ENCODE data around the gene LRBA.
"Not testable (repeated sequence)": the region's sequence is repeated elsewhere in the genome, so short reads cannot be mapped to it uniquely, and the experiment has no call there.

The LRBA gene

GRCh38 chr4:150534818-150535217, 480.3 kb downstream of the LRBA start:
- Histone ChIP-seq H3K4me3 (ENCODE audit: low read length) (no peak overlapping the region), H3K4me1 (ENCODE audit: control insufficient read depth, insufficient read depth, low read length) (no peaks in the 10 kb centered on the region), H3K36me3 (ENCODE audit: control insufficient read depth, insufficient read depth, low read length) (no peaks in the 10 kb centered on the region)

DNA sequence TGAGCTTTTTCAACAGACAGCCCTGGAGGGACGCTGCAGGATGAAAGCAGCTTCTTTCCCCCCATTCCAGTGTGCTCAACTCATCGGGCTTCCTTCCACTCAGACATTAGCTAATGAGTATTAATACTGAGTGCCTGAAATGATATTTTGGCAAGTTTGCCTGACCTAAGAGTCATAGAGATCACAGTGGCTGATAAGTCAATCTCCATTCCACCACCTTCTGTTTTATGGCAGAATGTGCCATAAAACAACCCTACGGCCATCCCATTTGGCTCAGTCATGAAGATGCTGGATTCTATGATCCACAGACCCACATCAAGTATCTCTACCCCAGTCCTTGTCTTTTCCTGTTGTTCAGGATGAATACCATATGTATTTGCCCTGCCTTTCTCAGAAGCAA, 481.4 kb downstream of the LRBA start:
- H3K36me3 ChIP-seq (ENCODE audit: control insufficient read depth, insufficient read depth, low read length) = no peaks in the 10 kb centered on the region
- WGBS (ENCODE audit: insufficient coverage, insufficient read length) = no CpG with 5 or more reads among the region's 3 CpGs

More at GRCh38 chr4:150534818-150535217, 480.3 kb downstream of the LRBA start:
- H3K27me3 ChIP-seq (ENCODE audit: control insufficient read depth, insufficient read depth, low read length) = no peaks in the 10 kb centered on the region
- no peaks in the 10 kb centered on the region for H3K9me3 ChIP-seq (ENCODE audit: control insufficient read depth, insufficient read depth, low read length)
- H3K27ac ChIP-seq (ENCODE audit: low read length) = no peak overlapping the region
- no peak for DNase-seq (ENCODE audit: low read depth, low spot score)

DNA sequence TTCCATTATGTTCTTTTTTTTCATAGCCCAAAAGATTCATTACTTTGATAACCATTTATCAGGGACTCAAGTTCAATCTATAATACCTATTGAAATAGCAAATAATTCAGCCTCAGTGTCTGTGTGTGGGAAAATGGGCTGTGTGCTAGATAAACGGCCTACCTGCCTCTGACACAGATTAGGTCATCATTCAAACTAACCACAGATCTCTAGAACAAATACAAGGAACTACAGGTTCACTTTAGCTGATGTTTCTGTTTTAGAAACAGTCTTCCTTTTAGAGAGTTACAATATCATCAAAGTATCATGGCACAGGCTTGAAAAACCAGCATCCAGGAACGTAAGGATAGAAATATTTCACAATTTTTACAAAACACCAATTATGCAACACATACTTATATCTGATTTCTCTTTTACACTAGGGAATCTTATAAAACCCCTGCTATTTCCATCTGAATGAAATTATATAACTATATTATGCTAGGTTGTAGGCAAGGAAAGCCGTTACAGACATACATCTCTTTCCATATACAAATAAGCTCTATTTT, 489.7 kb downstream of the LRBA start:
- no peaks in the 10 kb centered on the region for H3K4me1 ChIP-seq (ENCODE audit: control insufficient read depth, insufficient read depth, low read length)
- no peak overlapping the region for H3K4me3 ChIP-seq (ENCODE audit: low read length)
- no peak overlapping the region for H3K27ac ChIP-seq (ENCODE audit: low read length)
- H3K27me3 ChIP-seq (ENCODE audit: control insufficient read depth, insufficient read depth, low read length) = no peaks in the 10 kb centered on the region
- no peak for DNase-seq (ENCODE audit: low read depth, low spot score)
- H3K9me3 ChIP-seq (ENCODE audit: control insufficient read depth, insufficient read depth, low read length) = no peaks in the 10 kb centered on the region
- no CpG with 5 or more reads among the region's 3 CpGs for WGBS (ENCODE audit: insufficient coverage, insufficient read length)
- no peaks in the 10 kb centered on the region for H3K36me3 ChIP-seq (ENCODE audit: control insufficient read depth, insufficient read depth, low read length)

More for the DNA sequence above, 481.4 kb downstream of the LRBA start:
- Histone ChIP-seq H3K9me3 (ENCODE audit: control insufficient read depth, insufficient read depth, low read length) (no peaks in the 10 kb centered on the region), H3K27ac (ENCODE audit: low read length) (no peak overlapping the region), H3K27me3 (ENCODE audit: control insufficient read depth, insufficient read depth, low read length) (no peaks in the 10 kb centered on the region), H3K4me3 (ENCODE audit: low read length) (no peak overlapping the region), H3K4me1 (ENCODE audit: control insufficient read depth, insufficient read depth, low read length) (no peaks in the 10 kb centered on the region)
- no peak for DNase-seq (ENCODE audit: low read depth, low spot score)

GRCh38 chr4:150518559-150518958, 496.5 kb downstream of the LRBA start:
- Histone ChIP-seq H3K4me1 (ENCODE audit: control insufficient read depth, insufficient read depth, low read length) (no peaks in the 10 kb centered on the region), H3K27ac (ENCODE audit: low read length) (no peak overlapping the region), H3K36me3 (ENCODE audit: control insufficient read depth, insufficient read depth, low read length) (no peaks in the 10 kb centered on the region), H3K4me3 (ENCODE audit: low read length) (no peak overlapping the region), H3K9me3 (ENCODE audit: control insufficient read depth, insufficient read depth, low read length) (no peaks in the 10 kb centered on the region), H3K27me3 (ENCODE audit: control insufficient read depth, insufficient read depth, low read length) (no peaks in the 10 kb centered on the region)
- no peak for DNase-seq (ENCODE audit: low read depth, low spot score)
- no CpG with 5 or more reads among the region's 3 CpGs for WGBS (ENCODE audit: insufficient coverage, insufficient read length)

DNA sequence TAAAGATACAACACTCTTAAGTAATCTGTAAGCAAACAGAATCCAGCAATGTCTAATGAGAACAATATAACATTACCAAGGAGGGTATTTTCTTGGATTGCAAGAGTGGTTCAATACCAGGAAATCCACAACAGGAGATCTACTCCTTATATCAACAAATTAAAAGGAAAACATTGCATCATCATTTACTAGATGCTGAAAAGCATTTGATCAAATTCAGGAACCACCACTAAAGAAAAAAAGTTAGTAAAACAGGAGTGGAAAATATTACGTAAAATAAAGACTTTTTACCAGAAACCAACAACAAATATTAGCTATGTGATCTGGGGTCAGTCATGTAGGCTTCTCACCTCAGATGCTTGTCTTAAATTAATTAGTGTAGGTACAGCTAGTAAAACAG, 499.9 kb downstream of the LRBA start:
- Histone ChIP-seq H3K4me3 (ENCODE audit: low read length) (no peak overlapping the region), H3K36me3 (ENCODE audit: control insufficient read depth, insufficient read depth, low read length) (no peaks in the 10 kb centered on the region), H3K4me1 (ENCODE audit: control insufficient read depth, insufficient read depth, low read length) (no peaks in the 10 kb centered on the region), H3K27me3 (ENCODE audit: control insufficient read depth, insufficient read depth, low read length) (no peaks in the 10 kb centered on the region), H3K9me3 (ENCODE audit: control insufficient read depth, insufficient read depth, low read length) (no peaks in the 10 kb centered on the region), H3K27ac (ENCODE audit: low read length) (no peak overlapping the region)
- no peak for DNase-seq (ENCODE audit: low read depth, low spot score)
- no CpG with 5 or more reads among the region's 1 CpG for WGBS (ENCODE audit: insufficient coverage, insufficient read length)

GRCh38 chr4:150514709-150515108, 500.4 kb downstream of the LRBA start:
- Histone ChIP-seq H3K27me3 (ENCODE audit: control insufficient read depth, insufficient read depth, low read length) (no peaks in the 10 kb centered on the region), H3K4me1 (ENCODE audit: control insufficient read depth, insufficient read depth, low read length) (no peaks in the 10 kb centered on the region), H3K36me3 (ENCODE audit: control insufficient read depth, insufficient read depth, low read length) (no peaks in the 10 kb centered on the region), H3K4me3 (ENCODE audit: low read length) (no peak overlapping the region), H3K27ac (ENCODE audit: low read length) (no peak overlapping the region), H3K9me3 (ENCODE audit: control insufficient read depth, insufficient read depth, low read length) (no peaks in the 10 kb centered on the region)
- 100% methylated on average over 3 of the region's 6 CpGs for whole genome bisulfite sequencing (ENCODE audit: insufficient coverage, insufficient read length)
- no peak for DNase-seq (ENCODE audit: low read depth, low spot score)

GRCh38 chr4:150510176-150510865, 504.8 kb downstream of the LRBA start:
- H3K36me3 ChIP-seq (ENCODE audit: control insufficient read depth, insufficient read depth, low read length) = no peaks in the 10 kb centered on the region
- H3K27ac ChIP-seq (ENCODE audit: low read length) = no peak overlapping the region
- H3K4me1 ChIP-seq (ENCODE audit: control insufficient read depth, insufficient read depth, low read length) = no peaks in the 10 kb centered on the region
- no peaks in the 10 kb centered on the region for H3K9me3 ChIP-seq (ENCODE audit: control insufficient read depth, insufficient read depth, low read length)
- no CpG with 5 or more reads among the region's 6 CpGs for WGBS (ENCODE audit: insufficient coverage, insufficient read length)
- H3K4me3 ChIP-seq (ENCODE audit: low read length) = no peak overlapping the region
- DNase-seq (ENCODE audit: low read depth, low spot score) = no peak
- no peaks in the 10 kb centered on the region for H3K27me3 ChIP-seq (ENCODE audit: control insufficient read depth, insufficient read depth, low read length)

- no CpG with 5 or more reads among the region's 3 CpGs for WGBS (ENCODE audit: insufficient coverage, insufficient read length)
- H3K27me3 ChIP-seq (ENCODE audit: control insufficient read depth, insufficient read depth, low read length); H3K36me3 ChIP-seq (ENCODE audit: control insufficient read depth, insufficient read depth, low read length); DNase-seq (ENCODE audit: low read depth, low spot score); H3K27ac ChIP-seq (ENCODE audit: low read length); H3K4me1 ChIP-seq (ENCODE audit: control insufficient read depth, insufficient read depth, low read length); H3K9me3 ChIP-seq (ENCODE audit: control insufficient read depth, insufficient read depth, low read length); H3K4me3 ChIP-seq (ENCODE audit: low read length): not testable (repeated sequence)
These were observed 507.4 kb downstream of the LRBA start for GRCh38 chr4:150507656-150508055.

DNA sequence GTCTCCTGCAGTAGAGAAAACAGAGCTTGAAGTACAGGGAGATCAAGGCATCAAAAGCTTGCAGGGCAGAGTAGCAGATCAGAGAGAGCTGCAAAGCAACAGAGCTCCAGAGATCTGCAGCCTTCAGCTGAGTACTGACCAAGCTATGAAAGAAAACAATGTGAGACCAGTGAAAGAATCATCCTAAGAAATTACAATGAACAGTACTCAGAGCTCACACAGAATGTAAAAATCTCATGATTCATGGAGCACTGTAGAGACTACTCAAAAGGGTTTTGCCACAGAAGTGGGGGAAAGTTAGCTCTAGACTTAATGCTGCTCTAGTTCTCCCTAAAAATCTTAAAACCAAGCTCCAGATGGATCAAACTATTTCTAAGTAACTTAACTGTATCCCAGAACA, 513.1 kb downstream of the LRBA start:
- Histone ChIP-seq H3K4me3 (ENCODE audit: low read length) (no peak overlapping the region), H3K9me3 (ENCODE audit: control insufficient read depth, insufficient read depth, low read length) (no peaks in the 10 kb centered on the region), H3K36me3 (ENCODE audit: control insufficient read depth, insufficient read depth, low read length) (no peaks in the 10 kb centered on the region), H3K27ac (ENCODE audit: low read length) (no peak overlapping the region), H3K4me1 (ENCODE audit: control insufficient read depth, insufficient read depth, low read length) (no peaks in the 10 kb centered on the region), H3K27me3 (ENCODE audit: control insufficient read depth, insufficient read depth, low read length) (no peaks in the 10 kb centered on the region)
- no peak for DNase-seq (ENCODE audit: low read depth, low spot score)

DNA sequence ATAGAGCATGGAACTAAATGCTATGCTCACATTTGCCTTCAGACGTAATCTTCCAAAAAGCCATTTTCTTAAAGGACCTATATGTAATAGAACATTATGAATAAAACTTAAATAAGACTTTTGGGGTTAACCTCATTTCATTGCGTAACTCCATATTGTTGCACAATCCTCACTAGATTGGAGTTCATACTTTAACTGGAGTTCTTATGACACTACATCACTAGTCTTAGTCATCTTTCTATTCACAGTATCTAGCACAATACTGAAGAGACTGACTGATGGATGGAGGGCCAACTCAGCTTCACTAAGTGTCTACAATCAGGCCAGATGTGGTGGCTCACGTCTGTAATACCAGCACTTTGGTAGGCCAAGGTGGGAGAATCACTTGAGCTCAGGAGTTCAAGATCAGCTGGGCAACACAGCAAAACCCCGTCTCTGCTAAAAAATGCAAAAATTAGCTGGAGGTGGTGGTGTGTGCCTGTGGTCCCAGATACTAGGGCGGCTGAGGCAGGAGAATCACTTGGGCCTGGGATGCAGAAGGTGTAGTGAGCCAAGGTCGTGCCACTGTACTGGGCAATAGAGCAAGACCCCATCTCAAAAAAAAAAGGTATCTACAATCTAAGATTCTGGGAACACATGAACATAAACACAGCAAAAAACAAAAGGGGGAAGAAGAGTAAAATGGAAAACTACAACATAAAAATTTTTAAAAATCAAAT, 513.9 kb downstream of the LRBA start:
- H3K27ac ChIP-seq (ENCODE audit: low read length) = no peak overlapping the region
- H3K27me3 ChIP-seq (ENCODE audit: control insufficient read depth, insufficient read depth, low read length) = no peaks in the 10 kb centered on the region
- H3K9me3 ChIP-seq (ENCODE audit: control insufficient read depth, insufficient read depth, low read length) = no peaks in the 10 kb centered on the region
- no peak overlapping the region for H3K4me3 ChIP-seq (ENCODE audit: low read length)
- DNase-seq (ENCODE audit: low read depth, low spot score) = no peak
- no peaks in the 10 kb centered on the region for H3K36me3 ChIP-seq (ENCODE audit: control insufficient read depth, insufficient read depth, low read length)
- H3K4me1 ChIP-seq (ENCODE audit: control insufficient read depth, insufficient read depth, low read length) = no peaks in the 10 kb centered on the region
- no CpG with 5 or more reads among the region's 6 CpGs for WGBS (ENCODE audit: insufficient coverage, insufficient read length)

DNA sequence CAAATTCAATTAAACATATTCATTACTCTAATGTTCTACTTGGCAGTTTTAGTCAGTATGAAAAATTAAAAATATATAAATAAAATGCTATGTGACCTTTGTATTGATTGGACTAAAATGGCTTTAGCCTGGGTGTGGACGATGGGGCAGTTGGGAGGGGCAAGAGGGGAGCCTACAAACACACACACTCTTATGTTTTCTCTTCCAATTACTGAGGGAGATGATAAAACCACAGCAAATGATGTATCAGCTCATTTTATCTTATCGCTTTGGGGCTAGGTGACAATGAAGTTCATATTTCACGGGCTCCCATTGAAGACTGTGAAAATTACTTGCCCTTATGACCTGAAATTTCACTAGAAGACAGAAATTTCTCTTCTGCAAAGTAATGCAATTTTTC, 517.5 kb downstream of the LRBA start:
- no peak overlapping the region for H3K4me3 ChIP-seq (ENCODE audit: low read length)
- no peaks in the 10 kb centered on the region for H3K9me3 ChIP-seq (ENCODE audit: control insufficient read depth, insufficient read depth, low read length)
- H3K27ac ChIP-seq (ENCODE audit: low read length) = no peak overlapping the region
- no peaks in the 10 kb centered on the region for H3K4me1 ChIP-seq (ENCODE audit: control insufficient read depth, insufficient read depth, low read length)
- no peaks in the 10 kb centered on the region for H3K36me3 ChIP-seq (ENCODE audit: control insufficient read depth, insufficient read depth, low read length)
- no peak for DNase-seq (ENCODE audit: low read depth, low spot score)
- no peaks in the 10 kb centered on the region for H3K27me3 ChIP-seq (ENCODE audit: control insufficient read depth, insufficient read depth, low read length)
- no CpG with 5 or more reads among the region's 3 CpGs for WGBS (ENCODE audit: insufficient coverage, insufficient read length)
